LNCAP (cell line): ENCODE data around the gene TMEM184A.
A peak's percentile ranks its signal among the peaks of the same experiment; 100 is the strongest.

Source experiments
- TF ChIP-seq, protein P1 (sequence below): fragments of 450-650 bp; IDR thresholded peaks from 2 replicates; pipeline ENCODE4 v1.5.1; 2017; ENCODE audit warnings: mild to moderate bottlenecking

Gene TMEM184A

GRCh38 chr7:1503816-1504775, 51.9 kb downstream of the TMEM184A start, which contains the start of gene INTS1:
Gene INTS1 (minus strand): TSS chr7:1504389. CDS start chr7:1503960, 429 bp downstream.
- TF ChIP-seq, protein P1, sequence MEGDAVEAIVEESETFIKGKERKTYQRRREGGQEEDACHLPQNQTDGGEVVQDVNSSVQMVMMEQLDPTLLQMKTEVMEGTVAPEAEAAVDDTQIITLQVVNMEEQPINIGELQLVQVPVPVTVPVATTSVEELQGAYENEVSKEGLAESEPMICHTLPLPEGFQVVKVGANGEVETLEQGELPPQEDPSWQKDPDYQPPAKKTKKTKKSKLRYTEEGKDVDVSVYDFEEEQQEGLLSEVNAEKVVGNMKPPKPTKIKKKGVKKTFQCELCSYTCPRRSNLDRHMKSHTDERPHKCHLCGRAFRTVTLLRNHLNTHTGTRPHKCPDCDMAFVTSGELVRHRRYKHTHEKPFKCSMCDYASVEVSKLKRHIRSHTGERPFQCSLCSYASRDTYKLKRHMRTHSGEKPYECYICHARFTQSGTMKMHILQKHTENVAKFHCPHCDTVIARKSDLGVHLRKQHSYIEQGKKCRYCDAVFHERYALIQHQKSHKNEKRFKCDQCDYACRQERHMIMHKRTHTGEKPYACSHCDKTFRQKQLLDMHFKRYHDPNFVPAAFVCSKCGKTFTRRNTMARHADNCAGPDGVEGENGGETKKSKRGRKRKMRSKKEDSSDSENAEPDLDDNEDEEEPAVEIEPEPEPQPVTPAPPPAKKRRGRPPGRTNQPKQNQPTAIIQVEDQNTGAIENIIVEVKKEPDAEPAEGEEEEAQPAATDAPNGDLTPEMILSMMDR = peak; percentile 93

GRCh38 chr7:1503390-1503789, 52.6 kb downstream of the TMEM184A start:
- TF ChIP-seq, protein P1 = no peak

DNA sequence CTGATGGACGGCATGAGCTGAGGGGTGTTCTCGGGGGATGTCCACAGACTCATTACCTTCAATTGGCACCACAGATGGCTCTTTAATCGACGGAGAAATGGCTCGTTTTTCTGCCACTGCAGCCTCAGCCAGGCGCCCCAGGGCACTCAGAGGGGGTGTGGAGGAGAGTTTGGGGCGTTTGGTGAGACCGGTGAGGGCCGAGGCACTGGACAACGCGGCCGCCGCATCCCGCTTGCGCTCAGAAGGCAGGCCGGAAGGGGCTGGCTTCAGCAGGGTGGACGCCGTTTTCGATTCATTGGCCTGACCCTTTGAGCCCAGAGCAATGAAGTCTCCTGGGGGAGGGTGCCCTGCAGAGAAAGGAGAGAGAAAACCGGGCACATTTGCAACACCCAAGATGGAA, 53.2 kb downstream of the TMEM184A start:
- TF ChIP-seq, protein P1 = no peak

GRCh38 chr7:1501487-1502270, 54.3 kb downstream of the TMEM184A start:
- TF ChIP-seq, protein P1 = no peak

GRCh38 chr7:1500064-1500807, 55.8 kb downstream of the TMEM184A start:
- TF ChIP-seq, protein P1 = no peak

DNA sequence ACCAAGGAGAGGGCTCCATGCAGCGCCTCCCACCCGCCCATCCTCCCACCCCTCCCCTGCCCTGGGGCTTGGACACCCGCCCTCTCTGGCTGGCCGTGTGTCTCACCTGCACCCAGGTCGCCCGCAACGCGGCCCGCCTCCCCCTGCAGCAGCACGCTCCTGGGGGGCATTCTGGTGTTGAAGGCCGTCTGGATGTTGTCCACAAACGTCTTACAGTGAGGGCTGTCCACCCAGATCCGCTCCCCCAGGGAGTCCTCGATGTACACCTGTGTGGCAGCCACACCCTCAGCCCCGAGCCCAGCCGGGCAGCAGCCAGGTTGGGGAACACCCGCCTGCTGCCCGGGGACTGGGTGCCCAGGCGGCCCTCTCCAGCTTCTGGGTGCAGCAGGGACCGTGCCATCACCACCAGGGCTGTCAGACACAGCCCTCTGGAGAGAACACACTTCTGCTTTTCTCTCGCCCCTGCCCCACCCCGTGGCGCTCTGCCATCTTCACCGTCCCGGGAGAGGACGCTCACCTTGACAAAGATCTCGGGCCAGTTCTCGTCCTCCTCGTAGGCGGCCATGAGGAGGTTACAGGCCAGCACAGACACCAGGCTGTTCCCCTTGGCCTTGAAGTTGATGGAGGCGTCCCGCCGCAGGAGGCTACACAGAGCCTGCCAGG, 56.5 kb downstream of the TMEM184A start:
- TF ChIP-seq, protein P1 = no peak
